ENCODE measurements around the gene BNC2.

The BNC2 gene

DNA sequence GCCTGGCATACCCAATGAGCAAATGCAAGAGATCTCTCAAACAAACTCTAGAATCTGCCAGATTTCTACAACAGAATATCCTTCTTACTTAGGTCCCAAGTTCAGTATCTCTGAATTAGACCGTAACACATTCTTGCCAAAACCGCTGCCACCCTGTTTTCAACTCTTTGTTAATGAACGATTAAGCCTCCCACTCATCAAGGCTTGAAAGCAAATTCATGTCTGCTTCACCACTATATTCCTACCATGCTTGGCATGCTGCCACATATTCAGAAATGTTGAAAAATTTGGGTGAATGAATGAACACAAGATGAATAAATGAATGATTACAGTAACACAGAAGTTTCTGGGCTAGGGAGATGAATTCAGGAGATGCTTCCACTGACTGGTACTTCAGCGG is 119.9 kb downstream of the BNC2 start:
- no peak for DNase-seq

DNA sequence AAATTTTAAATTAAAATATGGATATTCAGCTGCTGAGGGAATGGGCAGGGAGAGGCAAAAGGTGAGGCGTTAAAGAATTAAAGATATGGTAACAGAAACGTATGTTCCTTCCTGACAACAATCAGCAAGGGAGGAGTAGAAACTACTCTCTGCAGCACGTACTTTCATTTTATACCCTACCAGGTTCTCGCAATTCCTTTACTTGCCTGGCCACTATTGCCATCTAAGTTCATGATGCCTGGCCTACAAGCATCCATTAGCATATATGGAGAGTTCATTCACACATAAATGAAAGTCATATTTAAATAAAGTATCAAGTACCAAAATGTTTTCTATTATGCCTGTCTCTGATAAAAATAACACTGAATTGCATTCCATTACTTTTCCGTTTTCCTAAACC is 125.1 kb downstream of the BNC2 start:
- DNase-seq = no peak

DNA sequence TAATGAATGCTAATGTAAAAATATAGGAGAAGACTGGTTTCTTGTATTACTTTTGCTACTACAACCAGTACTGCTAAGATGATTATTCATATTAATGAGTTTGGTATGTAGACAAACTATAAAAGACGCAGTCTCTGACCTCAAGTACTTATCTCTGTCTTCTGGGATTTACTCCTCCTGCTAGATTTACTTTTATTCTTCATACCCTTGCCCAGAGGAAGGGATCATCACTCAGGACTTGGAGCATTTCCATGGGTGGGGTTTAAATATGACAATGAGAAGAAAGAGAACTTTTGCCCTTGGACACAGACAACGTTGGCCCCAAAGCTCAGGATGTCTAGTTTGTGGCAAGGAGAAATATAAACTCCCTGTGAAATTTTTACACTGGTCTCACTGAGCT is 126.1 kb downstream of the BNC2 start:
- no peak for DNase-seq

DNA sequence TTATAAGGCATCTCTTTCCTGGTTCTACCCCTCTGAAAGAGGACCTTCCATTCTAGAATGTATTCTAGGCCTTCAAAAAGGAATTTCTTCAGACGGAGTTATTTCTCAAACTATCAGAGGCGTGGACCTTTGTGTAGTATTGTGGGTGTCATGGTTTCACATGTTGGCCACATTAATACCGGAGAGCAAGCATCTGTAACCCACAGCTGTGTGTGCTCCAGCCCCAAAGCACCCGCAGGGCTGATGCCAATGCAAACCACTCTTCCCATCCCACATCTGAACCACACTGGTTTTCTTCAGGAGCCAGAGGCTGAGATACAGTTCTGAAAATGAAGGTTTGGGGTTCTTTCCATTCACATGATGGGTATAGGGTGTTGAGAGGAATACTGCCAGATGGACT is 127.1 kb downstream of the BNC2 start:
- no peak for DNase-seq

DNA sequence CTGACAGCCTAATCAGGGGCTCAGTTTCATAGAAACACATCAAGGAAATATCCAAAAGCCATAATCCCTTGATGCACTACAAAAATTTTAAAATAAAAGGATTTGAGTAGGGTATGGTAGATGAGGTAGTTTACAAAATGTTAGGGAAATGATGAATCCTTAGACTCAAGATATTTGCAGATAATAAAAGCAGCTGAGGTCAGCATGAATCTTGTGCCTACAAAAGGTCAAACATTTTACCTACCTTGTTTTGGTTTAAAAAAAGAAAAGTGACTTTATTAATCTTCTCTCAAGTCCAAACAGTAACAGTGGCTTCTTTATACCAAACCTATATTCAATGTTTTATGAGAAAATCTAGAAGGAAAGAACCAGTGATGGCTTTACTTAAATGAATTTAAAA is 135.5 kb downstream of the BNC2 start:
- DNase-seq = no peak

DNA sequence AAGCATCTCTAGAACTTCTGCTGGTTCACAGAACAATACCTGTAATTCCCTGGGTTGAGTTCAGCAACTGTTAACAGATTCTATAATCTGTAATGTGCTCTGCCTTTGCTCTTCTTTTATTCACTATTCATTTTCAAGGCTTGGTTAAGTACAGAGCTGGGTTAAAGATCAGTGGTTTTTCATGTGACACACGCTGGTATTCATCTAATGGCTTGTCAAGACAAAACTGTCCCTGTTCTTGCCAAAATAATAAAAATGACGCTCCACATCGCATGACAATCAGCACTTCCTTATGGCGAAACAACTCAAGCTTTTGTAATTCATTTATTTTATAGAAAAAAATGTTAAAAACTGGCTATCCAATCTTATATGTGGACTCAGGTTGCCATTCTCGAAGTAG is 137.9 kb downstream of the BNC2 start:
- DNase-seq = no peak

DNA sequence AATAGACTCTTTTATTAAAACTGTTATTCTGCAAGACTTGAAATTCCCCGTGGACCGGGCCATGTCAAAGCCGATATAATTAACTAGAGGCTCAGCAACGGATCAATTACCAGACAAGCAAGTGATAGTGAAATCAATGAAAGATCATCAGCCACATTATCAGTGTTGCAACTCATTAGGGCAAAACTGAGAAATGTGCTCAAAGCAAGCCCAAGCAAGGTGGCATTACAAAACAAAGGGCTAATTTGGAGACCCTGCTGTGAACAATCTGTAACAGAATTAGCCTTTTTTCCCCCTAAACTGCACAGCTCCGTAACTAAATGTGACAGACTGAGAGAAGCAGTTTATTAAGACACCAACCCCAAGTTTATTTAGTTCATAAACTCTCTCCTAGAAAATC is 140.3 kb downstream of the BNC2 start:
- DNase-seq = no peak

DNA sequence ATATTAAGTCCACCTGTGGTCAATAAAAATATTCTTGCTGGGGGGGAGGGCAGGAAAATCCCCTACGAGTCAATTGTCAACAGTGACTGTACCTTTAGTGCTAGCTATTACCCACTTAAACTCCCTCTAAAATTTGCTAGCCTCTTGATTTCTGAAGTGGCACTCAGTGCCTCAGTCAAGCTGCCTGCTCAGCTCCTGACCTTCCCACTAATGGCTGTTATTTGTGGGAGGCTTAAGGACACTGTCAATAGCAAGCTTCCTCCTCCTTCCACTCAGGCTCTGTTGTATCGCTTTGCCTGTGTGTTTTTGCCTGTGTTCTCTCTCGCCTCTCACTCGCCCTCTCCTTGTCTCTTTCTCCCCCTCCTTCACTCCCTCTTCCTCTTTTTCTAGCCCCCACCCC is 140.8 kb downstream of the BNC2 start:
- no peak for DNase-seq

DNA sequence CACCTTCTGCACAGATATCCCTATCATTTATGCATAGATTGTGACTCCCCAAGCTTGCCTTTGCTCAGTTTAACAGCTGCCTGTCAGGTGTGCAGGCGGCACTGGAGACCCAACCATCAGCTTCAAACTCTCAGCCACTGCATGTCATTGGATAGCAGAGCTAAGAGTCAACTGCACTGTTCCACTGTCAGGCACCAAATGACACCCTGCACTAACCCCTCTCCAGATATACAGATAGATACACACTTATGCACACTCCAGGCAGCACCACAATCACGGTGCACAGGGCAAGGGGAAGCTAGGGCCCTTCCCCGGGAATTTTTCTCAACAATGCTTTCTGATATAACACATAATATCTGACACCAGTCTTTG is 142.3 kb downstream of the BNC2 start:
- no peak for DNase-seq

DNA sequence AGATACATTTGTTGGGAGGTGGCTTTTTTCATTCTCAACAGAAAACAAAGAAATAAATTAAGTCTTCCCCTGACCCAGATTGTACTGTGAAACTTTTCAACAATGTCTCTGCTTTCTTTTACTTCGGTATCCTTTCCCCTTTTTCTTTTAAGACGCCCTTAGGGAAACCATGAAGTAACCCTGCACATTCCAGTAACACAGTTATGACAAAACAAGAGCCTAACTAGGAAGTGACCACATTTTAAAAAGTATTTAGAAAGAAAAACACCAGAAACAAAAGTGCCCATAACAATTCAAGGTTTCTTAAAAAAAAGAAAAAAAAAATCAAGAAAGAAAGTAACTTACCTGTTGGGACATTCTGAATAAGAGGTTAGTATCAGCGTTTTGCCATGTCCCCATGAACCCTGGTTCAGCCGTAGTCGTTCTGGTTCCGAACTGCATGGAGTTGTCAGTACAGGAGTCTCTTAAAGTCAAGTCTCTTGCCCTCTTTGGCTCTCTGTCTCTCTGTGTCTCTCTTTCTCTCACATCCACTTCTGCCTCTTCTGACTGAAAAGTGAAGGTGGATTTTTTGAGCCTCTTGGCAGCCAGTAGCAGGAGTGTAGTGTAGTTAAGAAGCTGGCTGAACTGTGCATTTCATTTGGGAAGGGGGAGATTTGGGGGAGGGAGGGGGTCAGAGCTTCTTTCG is 142.9 kb downstream of the BNC2 start:
- DNase-seq = no peak

DNA sequence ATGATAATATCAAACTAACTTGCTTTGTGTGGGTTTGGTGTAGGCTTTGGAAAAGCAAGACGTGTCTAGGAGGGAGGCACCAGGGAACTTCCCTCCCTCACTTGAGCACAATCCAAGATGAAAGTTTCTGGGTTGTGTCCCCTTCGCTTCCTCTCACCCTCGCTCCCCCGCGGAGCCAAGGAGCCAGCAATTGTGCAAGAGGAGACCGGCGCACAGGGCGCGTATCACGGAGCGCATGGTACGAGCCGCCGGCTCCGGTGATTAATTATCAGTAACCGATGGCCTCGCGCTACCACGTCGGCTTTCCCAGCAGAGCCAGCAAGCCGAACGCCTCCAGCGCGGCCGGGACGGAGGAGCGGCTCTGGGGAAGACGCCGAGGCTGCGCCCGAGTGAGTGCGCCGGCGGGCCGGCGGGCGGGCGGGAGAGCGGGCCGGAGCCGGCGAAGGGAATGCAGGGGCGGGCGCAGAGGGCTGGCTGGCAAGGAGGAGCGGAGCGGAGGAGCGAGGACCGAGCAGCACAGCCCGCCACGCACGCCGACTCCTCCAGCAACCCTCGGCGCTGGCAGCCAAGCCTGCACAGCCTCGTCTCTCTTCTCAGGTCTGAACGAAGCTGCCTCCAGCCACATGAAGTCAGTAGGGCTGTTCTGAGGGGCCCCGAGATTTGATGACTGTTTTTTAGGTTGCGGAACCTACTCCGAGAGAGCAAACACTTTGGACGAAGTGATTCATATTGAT is 143.6 kb downstream of the BNC2 start:
- DNase-seq = no peak

DNA sequence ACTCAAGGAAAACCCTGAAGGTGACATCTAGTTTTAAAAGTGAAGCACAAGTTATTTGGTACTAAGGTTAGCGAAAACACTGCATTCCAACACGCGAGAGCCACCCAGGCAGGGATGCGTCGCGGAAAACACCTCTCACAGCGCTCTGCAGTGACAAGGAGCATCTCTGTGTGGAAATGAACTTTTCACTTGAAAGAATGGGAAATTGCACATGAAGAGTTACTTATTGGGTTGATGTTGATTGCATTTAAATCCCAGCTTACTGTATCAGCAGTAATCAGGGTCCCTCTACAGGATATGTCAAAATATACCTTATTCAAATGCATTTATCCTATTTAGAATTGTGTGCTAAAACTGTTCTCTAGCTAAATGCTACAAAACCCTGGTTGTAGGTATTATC is 144.4 kb downstream of the BNC2 start:
- DNase-seq = no peak

DNA sequence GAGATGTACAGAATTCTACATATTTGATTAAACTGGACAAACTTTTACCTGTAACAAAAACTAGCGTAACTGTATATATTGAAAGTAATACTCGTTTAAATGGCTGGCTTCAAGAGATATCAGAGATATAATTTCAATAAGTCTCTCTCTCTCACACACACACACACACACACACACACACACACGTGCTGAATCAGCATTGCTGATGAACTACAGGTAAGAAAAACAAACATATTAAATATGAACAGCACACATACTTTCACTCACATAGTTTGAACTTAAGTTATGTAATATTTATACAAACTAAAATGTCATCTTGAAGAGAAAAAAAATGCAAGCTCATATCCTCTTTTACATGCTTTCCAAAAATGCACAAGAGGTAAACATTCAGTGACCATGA is 145.4 kb downstream of the BNC2 start:
- DNase-seq = no peak

DNA sequence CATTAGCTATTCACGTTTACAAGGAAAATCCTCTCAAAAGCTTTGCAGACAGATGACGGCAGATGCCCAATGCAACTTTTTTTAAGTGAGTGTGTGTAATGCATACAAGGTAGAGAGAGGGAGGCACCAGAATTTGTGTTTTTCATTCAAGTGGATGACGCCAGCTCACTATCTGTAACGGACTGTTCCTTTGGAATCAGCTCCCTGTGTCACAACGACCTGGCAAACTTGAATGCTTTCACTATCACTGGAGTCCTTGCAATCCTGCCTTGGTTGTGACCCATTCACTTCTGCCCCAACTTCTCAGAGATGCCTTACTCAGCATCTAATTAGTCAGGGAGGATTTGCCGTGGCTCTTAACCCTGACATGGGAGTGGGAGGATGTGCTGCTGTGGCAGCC is 148.5 kb downstream of the BNC2 start:
- no peak for DNase-seq

DNA sequence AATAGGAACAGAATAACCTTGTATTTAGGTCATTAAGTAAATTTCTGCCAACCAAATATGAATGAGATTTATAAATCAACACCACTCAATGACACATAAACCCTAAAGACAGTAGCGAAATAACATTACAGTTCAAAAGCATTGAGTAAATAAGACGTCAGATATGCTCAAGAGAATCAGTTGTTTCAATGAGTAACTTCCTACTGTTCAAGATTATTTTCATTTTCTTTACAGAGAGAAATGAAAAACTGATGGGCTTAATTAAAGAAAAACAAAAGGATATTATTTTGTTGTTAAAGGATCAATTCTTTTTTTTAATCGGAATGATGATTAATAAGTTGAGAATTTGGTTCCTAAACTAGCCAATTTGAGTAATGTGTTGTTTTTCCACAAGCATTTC is 150.1 kb downstream of the BNC2 start:
- no peak for DNase-seq

DNA sequence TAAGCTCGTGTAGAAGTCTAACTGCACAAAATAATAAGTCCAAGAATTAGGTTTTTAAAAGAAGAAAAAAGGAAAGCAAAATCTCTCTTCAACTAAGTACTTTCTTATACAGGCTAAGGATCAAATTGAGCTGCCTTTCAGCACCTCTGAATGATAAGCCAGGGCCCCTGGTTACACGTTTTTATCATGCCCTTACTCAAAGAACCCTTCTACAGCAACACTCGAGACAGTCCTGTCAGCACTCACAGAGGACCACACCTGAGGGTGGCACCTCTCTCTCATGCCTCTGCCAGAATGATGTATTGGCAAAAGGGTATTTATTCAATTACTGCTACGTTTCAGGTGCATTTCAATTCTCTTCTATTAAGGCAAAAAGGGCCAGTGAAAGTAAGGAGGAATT is 150.5 kb downstream of the BNC2 start:
- DNase-seq = no peak

DNA sequence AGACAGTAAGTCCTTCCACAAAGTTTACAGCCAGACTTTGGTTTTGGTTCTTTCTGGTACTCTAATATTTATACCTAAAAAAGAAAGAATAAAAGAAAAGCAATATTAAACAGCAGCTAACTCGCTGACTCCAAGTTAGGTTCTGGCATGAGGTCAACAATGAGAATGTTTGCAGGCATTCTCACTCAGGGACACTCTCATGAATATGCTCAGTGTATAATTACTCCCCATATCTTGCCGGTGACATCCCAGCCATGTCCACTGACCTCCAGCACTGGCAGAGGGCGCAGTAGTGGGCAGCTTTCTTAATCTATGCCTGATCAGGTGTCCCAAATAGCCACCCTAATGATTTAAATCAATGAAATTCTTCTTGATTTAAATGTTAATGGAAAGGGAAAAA is 151.5 kb downstream of the BNC2 start:
- no peak for DNase-seq

DNA sequence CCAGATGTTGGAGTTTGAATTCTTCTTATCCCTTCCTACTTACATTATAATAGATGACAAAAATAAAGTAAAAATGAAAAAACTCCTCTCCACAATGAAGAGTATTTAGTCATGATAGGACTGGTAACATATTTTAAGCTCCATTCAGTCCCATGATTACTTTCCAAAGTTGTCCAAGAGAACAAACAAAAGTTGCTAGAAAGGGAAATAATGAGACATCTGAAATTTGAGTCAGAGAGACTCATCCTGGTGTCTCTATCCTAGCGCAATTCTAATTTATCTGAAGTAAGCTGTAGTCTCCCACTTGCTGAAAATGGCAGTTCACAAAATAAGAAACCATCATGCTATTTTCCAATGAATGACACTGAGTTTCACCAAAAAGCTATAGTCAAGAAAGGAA is 152.2 kb downstream of the BNC2 start:
- no peak for DNase-seq

DNA sequence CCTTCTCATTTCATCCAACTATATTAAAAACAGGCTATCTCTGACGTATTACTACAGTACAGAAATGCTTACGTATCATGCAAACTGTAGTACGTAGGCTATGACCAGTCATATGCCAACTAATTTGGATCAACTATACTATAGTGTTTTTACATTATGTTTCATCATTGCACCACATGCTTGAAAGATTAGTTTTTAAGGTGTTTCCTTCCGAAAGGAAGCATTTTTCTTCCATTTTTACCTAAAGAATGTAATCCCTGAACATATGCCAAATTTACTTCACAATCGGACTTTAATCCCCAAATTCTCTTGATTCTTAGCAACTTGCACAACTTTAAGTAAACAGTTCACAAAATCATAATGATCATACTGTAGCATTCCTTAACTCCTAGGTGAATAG is 153.9 kb downstream of the BNC2 start:
- no peak for DNase-seq

DNA sequence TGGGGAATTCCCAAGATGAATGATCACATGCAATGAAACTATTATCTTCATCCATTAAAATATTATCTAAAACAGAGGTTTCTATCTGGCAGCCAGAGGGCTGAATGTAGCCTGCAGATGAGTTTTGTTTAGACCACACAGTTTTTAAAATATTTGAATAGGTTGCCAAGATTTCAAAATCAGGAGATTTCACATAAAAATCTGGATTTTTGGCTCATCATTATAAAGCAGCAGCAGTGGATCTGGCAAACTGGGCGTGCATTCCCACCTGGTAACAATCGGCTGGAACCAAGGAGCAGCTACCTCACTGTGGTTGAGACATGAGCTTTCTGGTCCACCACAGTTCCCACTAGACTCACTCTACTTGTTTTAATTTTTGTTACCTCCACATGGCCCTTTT is 155.1 kb downstream of the BNC2 start:
- DNase-seq = no peak

DNA sequence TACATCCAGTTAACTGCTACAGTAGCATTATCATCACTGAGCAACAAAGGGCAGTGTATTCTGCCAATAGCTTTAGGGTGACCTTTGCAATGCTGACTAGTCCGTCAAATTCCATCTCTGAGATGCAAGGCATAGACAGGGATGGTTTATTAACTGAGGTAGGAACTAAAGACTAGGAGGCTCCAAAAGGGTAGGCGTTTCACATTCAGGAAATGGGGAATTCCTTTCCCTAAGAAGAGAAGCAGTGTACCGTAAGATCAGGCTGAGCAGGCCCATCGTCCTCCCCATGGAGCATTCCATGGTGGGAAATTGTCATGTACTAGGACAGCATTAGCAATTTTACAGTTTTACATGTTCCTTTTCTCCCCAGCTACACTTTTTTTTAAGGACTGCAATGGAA is 157.7 kb downstream of the BNC2 start:
- DNase-seq = no peak

DNA sequence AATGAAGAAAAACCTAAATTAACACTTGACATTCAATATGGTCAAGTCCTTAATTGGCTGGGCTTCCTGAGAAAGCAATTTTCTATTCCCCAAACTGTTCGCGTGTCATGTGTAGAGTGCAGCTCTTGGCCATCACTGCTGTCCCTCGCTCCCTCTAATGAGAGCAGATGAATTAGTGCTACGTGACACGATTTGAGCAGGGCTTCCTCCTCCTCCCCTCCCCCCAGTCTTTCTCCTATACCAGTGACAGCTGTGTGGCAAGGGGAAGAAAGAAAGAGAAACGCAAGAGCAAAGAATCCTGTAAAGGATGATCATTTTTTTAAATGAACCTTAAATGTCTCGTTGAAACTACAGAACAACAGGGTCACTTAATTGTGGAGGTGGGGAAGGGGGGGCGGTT is 159.6 kb downstream of the BNC2 start:
- DNase-seq = no peak

DNA sequence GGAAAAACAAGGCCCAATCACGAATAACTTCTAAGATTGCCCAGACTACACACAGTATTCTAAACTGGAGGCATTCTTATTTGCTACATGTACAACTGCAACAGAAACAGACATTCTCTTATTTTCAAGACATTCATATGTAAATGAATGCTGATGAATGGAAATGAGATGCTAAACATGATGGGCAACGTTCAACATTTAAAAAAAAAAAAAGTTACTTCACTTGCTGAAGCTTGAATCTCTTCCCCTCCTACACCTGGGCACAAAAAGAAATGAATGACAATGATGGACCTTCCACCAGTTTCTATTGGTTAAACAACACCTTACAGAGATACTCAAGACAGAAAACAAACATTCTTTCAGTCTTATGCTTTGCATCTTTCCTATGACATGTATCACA is 160.5 kb downstream of the BNC2 start:
- DNase-seq = no peak

DNA sequence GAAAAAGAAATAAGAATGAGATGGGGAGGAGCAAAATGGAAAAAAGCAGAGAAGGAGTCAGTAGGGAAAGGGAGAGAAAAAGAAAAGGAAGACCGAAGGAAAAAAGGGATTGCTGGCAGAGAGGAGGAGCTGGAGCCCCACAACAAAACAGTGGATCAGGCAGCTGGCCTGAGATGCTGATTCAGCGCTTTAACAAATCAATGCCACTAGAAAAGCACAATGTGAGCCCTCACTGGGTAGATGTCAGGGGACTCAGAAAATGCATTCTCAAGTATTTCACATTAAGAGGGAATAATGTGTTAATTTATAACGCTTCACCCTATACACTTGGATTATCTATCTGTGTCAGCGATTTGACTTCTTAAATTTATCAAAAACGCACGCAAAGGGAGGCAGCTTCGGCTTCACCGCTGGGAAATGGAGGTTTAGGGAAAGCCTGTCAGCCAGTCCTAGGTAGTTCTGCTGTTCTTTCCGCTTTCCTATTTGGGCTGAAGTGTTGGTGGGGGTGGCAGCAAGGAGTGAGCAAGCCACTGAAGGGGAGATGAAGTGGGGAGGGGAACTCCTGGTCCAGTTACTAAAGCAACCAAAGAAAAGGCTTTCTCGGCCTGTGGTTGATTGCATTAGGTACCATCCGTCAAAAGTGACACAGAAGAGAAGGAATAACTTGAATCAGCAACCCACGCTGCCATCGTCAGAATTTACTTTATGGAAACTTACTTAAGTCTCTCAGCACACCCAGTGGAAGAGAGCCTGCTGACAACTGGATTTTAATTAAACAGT is 161.6 kb downstream of the BNC2 start:
- no peak for DNase-seq

All from inflammatory macrophage treated with lipopolysaccharide for 4 hours (primary cell).